SK-N-SH (cell line): ENCODE results near the gene BBS4. TPM values are rescaled to one million over a fixed set of nuclear protein-coding genes. Genes with fewer than 3 reads are reported as not detected.

Experiments
- CTCF ChIA-PET: fragments of 300-600, 350-600 bp; formaldehyde crosslinking; extraction: SDS; loops from one replicate; lab custom pipeline; 2021; lab: Yijun Ruan, JAX
- POLR2A ChIA-PET: fragments of 350-600 bp; sonication (Branson Sonifier 250); formaldehyde crosslinking; extraction: SDS; loops from one replicate; lab custom pipeline; 2020; ENCODE audit warnings: antibody characterized with exemption, inconsistent platforms; lab: Yijun Ruan, JAX
- DNase-seq: peaks from one replicate; pipeline ENCODE4 v3.0.0; 2012
- H2AFZ ChIP-seq: fragments of 200-600 bp; sonication (generic); 2 replicates; pipeline ENCODE4 v1.8.1; 2016; ENCODE audit warnings: antibody characterized with exemption, mild to moderate bottlenecking, low read depth
- H3F3A ChIP-seq: fragments of 200-600 bp; sonication (generic); replicated peaks from 2 replicates; pipeline ENCODE3; 2016; ENCODE audit warnings: antibody characterized with exemption, mild to moderate bottlenecking; ENCODE audit not compliant: insufficient read depth
- H3K27ac ChIP-seq, 2 experiments: fragments of 200-500 bp in 1 of 2; fragments of 200-600 bp in 1 of 2; sonication (Bioruptor generic) in 1 of 2; sonication (generic), shearing (Covaris generic) in 1 of 2; 2 replicates each; pipeline versions ENCODE4 v1.5.1 to v1.6.1; 2014 to 2016; ENCODE audit warnings: low read depth in 2 of 2, inconsistent platforms in 1 of 2, low read length in 1 of 2, mild to moderate bottlenecking in 1 of 2, mixed read lengths in 1 of 2
- H3K27me3 ChIP-seq: fragments of 200-600 bp; sonication (generic), shearing (Covaris generic); 2 replicates; pipeline ENCODE4 v1.6.1; 2016; ENCODE audit warnings: mixed run types; ENCODE audit not compliant: insufficient read depth
- H3K36me3 ChIP-seq, 2 experiments: fragments of 200-500 bp in 1 of 2; fragments of 200-600 bp in 1 of 2; sonication (Bioruptor generic) in 1 of 2; sonication (generic) in 1 of 2; replicated peaks in 1 of 2; 2 replicates each; pipeline versions ENCODE3 to v1.5.1; 2014 to 2016; ENCODE audit warnings: low read length in 1 of 2, mild to moderate bottlenecking in 1 of 2; ENCODE audit not compliant: insufficient read depth in 2 of 2, control insufficient read depth in 1 of 2
- H3K4me1 ChIP-seq, 2 experiments: fragments of 200-500 bp in 1 of 2; fragments of 200-600 bp in 1 of 2; sonication (Bioruptor generic) in 1 of 2; sonication (generic), shearing (Covaris generic) in 1 of 2; 2 replicates each; pipeline versions ENCODE4 v1.5.1 to v1.6.1; 2014 to 2016; ENCODE audit warnings: low read depth in 1 of 2, low read length in 1 of 2, mixed run types in 1 of 2; ENCODE audit not compliant: insufficient read depth in 2 of 2, control insufficient read depth in 1 of 2
- H3K4me2 ChIP-seq: fragments of 200-600 bp; sonication (generic), shearing (Covaris generic); 2 replicates; pipeline ENCODE4 v1.6.1; 2017; ENCODE audit warnings: mixed run types
- H3K4me3 ChIP-seq, 2 experiments: fragments of 200-500 bp in 1 of 2; fragments of 200-600 bp in 1 of 2; sonication (Bioruptor generic) in 1 of 2; sonication (generic), shearing (Covaris generic) in 1 of 2; 2 replicates each; pipeline versions ENCODE4 v1.5.1 to v1.8.1; 2014 to 2016; ENCODE audit warnings: low read depth in 2 of 2, inconsistent platforms in 1 of 2, low read length in 1 of 2, mild to moderate bottlenecking in 1 of 2, mixed read lengths in 1 of 2, moderate library complexity in 1 of 2
- H3K79me2 ChIP-seq: fragments of 200-600 bp; sonication (generic); 2 replicates; pipeline ENCODE4 v1.8.1; 2017; ENCODE audit warnings: mild to moderate bottlenecking; ENCODE audit not compliant: insufficient read depth
- H3K9ac ChIP-seq: fragments of 200-600 bp; sonication (generic); 2 replicates; pipeline ENCODE4 v1.6.1; 2017; ENCODE audit warnings: mixed run types
- H3K9me2 ChIP-seq: fragments of 200-600 bp; sonication (generic); 2 replicates; pipeline ENCODE4 v1.6.1; 2017; ENCODE audit warnings: mixed run types
- H3K9me3 ChIP-seq: fragments of 200-600 bp; sonication (generic); 2 replicates; pipeline ENCODE4 v1.6.1; 2017; ENCODE audit warnings: mixed run types, mild to moderate bottlenecking, moderate library complexity
- H4K20me1 ChIP-seq: fragments of 200-600 bp; sonication (generic); 2 replicates; pipeline ENCODE4 v1.6.1; 2017; ENCODE audit warnings: mild to moderate bottlenecking, mixed run types; ENCODE audit not compliant: insufficient read depth
- CHD2 ChIP-seq: fragments of 150-350 bp; IDR thresholded peaks from 2 replicates; pipeline ENCODE4 v1.6.1; 2018; ENCODE audit warnings: low read length; ENCODE audit not compliant: partially characterized antibody
- ELF1 ChIP-seq: IDR thresholded peaks from 2 replicates; pipeline ENCODE4 v1.4.0; 2012
- EP300 ChIP-seq, 2 experiments: IDR thresholded peaks; 2 replicates each; pipeline versions ENCODE4 v1.4.0 to v1.6.1; 2012; ENCODE audit warnings: borderline replicate concordance in 1 of 2, low read depth in 1 of 2, low read length in 1 of 2
- EZH2phosphoT487 ChIP-seq: fragments of 200-600 bp; sonication (generic); IDR thresholded peaks from 2 replicates; pipeline ENCODE4 v1.6.1; 2017; ENCODE audit warnings: low read depth, mixed run types, mild to moderate bottlenecking, antibody characterized with exemption, moderate library complexity, borderline replicate concordance
- FOSL2 ChIP-seq: IDR thresholded peaks from 2 replicates; pipeline ENCODE4 v1.4.0; 2012; ENCODE audit warnings: low read depth, mild to moderate bottlenecking, moderate library complexity, borderline replicate concordance
- FOXJ3 ChIP-seq: sonication (generic); formaldehyde crosslinking; IDR thresholded peaks from 2 replicates; pipeline ENCODE4 v1.5.1; 2020; ENCODE audit warnings: mild to moderate bottlenecking, missing genetic modification reagents
- FOXM1 ChIP-seq: IDR thresholded peaks from 2 replicates; pipeline ENCODE4 v1.4.0; 2012; ENCODE audit warnings: low read depth, mild to moderate bottlenecking
- GABPA ChIP-seq: IDR thresholded peaks from 2 replicates; pipeline ENCODE4 v1.4.0; 2012; ENCODE audit warnings: low read depth, mild to moderate bottlenecking
- GATA2 ChIP-seq: sonication (generic); formaldehyde crosslinking; IDR thresholded peaks from 2 replicates; pipeline ENCODE4 v1.5.0; 2020; ENCODE audit warnings: mild to moderate bottlenecking, missing genetic modification reagents
- IRF3 ChIP-seq: fragments of 150-350 bp; IDR thresholded peaks from 2 replicates; pipeline ENCODE4 v1.6.1; 2016; ENCODE audit warnings: mild to moderate bottlenecking, low read depth, low read length
- JUND ChIP-seq: IDR thresholded peaks from 2 replicates; pipeline ENCODE4 v1.4.0; 2012
- MEF2A ChIP-seq: IDR thresholded peaks from 2 replicates; pipeline ENCODE4 v1.4.0; 2012; ENCODE audit warnings: low read depth, borderline replicate concordance
- MXI1 ChIP-seq: IDR thresholded peaks from 2 replicates; pipeline ENCODE4 v1.6.1; 2012; ENCODE audit warnings: mild to moderate bottlenecking, low read depth, low read length, improper control_type of control experiment
- NFIC ChIP-seq: IDR thresholded peaks from 2 replicates; pipeline ENCODE4 v1.4.0; 2012; ENCODE audit warnings: borderline replicate concordance
- PBX3 ChIP-seq: IDR thresholded peaks from 2 replicates; pipeline ENCODE4; 2012
- POLR2AphosphoS5 ChIP-seq: IDR thresholded peaks from 2 replicates; pipeline ENCODE4 v1.6.1; 2012; ENCODE audit warnings: low read depth, low read length
- RAD21 ChIP-seq: IDR thresholded peaks from 2 replicates; pipeline ENCODE4 v1.6.1; 2012; ENCODE audit warnings: mild to moderate bottlenecking, low read length
- RCOR1 ChIP-seq: fragments of 150-350 bp; IDR thresholded peaks from 2 replicates; pipeline ENCODE4 v1.6.1; 2017; ENCODE audit warnings: antibody characterized with exemption, low read length
- RFX5 ChIP-seq: IDR thresholded peaks from 2 replicates; pipeline ENCODE4 v1.6.1; 2012; ENCODE audit warnings: mild to moderate bottlenecking, improper control_type of control experiment, low read length
- RXRA ChIP-seq: IDR thresholded peaks from 2 replicates; pipeline ENCODE4 v1.4.0; 2012; ENCODE audit warnings: low read depth, mild to moderate bottlenecking, borderline replicate concordance
- SIN3A ChIP-seq: IDR thresholded peaks from 2 replicates; pipeline ENCODE4 v1.6.1; 2012; ENCODE audit warnings: low read depth, mild to moderate bottlenecking, low read length, moderate library complexity, borderline replicate concordance
- TAF1 ChIP-seq: IDR thresholded peaks from 2 replicates; pipeline ENCODE4 v1.6.1; 2012; ENCODE audit warnings: low read depth, mild to moderate bottlenecking, low read length, moderate library complexity, borderline replicate concordance
- TCF12 ChIP-seq: IDR thresholded peaks from 2 replicates; pipeline ENCODE4 v1.4.0; 2012
- TEAD4 ChIP-seq: IDR thresholded peaks from 2 replicates; pipeline ENCODE4 v1.4.0; 2012; ENCODE audit warnings: mild to moderate bottlenecking, borderline replicate concordance; ENCODE audit not compliant: insufficient read depth
- USF1 ChIP-seq: IDR thresholded peaks from 2 replicates; pipeline ENCODE4 v1.4.0; 2012; ENCODE audit warnings: low read depth, borderline replicate concordance
- USF2 ChIP-seq: fragments of 150-350 bp; IDR thresholded peaks from 2 replicates; pipeline ENCODE4 v1.6.1; 2017; ENCODE audit warnings: antibody characterized with exemption, low read length, low read depth, borderline replicate concordance
- YY1 ChIP-seq: IDR thresholded peaks from 2 replicates; pipeline ENCODE4 v1.4.0; 2012; ENCODE audit warnings: low read depth, mild to moderate bottlenecking
- ZBTB33 ChIP-seq: IDR thresholded peaks from 2 replicates; pipeline ENCODE4 v1.4.0; 2012; ENCODE audit warnings: low read depth, borderline replicate concordance
- whole genome bisulfite sequencing: methylation state at CpG from one replicate; pipeline ENCODE4 v1.1.6; 2017; ENCODE audit warnings: low lambda C conversion rate; 5-methylcytosine and 5-hydroxymethylcytosine counted together
- polyA plus RNA-seq, 3 experiments: library from polyadenylated mRNA; depleted of rRNA; stranded (reverse); fragments of >200 nt; gene quantifications; 2 replicates each; pipeline ENCODE4 v1.2.3, GENCODE V29; 2012

The BBS4 gene
- 18.5 and 27.8 TPM in 2 replicates for polyA plus RNA-seq (2012; rRNA removed)
- polyA plus RNA-seq (2012; cell fraction: cytosol; rRNA removed) = 19.1 and 19.8 TPM in 2 replicates
- 50.5 and 66.5 TPM in 2 replicates for polyA plus RNA-seq (2012; cell fraction: nucleus; rRNA removed)

GRCh38 chr15:72685925-72686794, at the start of gene BBS4, which contains the start of gene HIGD2B:
TSS of gene BBS4 (plus strand) at chr15:72686207. CDS start at chr15:72686228, 21 bp downstream.
TSS of gene HIGD2B (minus strand) at chr15:72686182. CDS start at chr15:72676374, 9,808 bp downstream.
- Histone ChIP-seq H3F3A (peaks cover 17% of the 10 kb centered on the region), H3K4me1 (peaks cover 3 to 5% of the 10 kb centered on the region in 2 experiments; a peak in 3 of 4 replicates), H3K36me3 (no peaks in the 10 kb centered on the region), H3K79me2 (peaks cover 31% of the 10 kb centered on the region), H3K4me2 (peak within 1 kb of the TSS; percentile 78), H2AFZ (peak within 1 kb of the TSS; percentile 98), H3K9me2 (no peaks in the 10 kb centered on the region), H3K27me3 (no peaks in the 10 kb centered on the region; the same call in 1 of the 2 replicates), H3K4me3 (peak within 1 kb of the TSS; percentile 70 to 77), H3K9me3 (no peaks in the 10 kb centered on the region), H4K20me1 (no peaks in the 10 kb centered on the region; the same call in 1 of the 2 replicates), H3K27ac (peak within 1 kb of the TSS; percentile 87 to 93), H3K9ac (peak within 1 kb of the TSS; percentile 72)
- peak; percentile 81 for DNase-seq
- WGBS = under 1% methylated on average over 23 of the region's 49 CpGs
- ChIA-PET POLR2A (interaction anchor here (0.9 kb wide), 2 partner anchors 12 to 15 kb away, joined by 3 to 5 read pairs; no protein-coding TSS in a partner anchor), CTCF (interaction anchor here (1.1 to 2.1 kb wide), 7 partner anchors 15 to 112 kb away, joined by 3 to 10 read pairs (median 3); no protein-coding TSS in a partner anchor)
- no peak for TF ChIP-seq IRF3
- TF ChIP-seq USF2 = no peak
- no peak for TF ChIP-seq FOXJ3 (CRISPR knock-in tag)
- peak; percentile 66 for TF ChIP-seq CHD2
- no peak for TF ChIP-seq RFX5
- peak; percentile 94 for TF ChIP-seq POLR2AphosphoS5
- TF ChIP-seq PBX3 = no peak
- no peak for TF ChIP-seq EP300 (IDR thresholded peaks at IDR 0.05; ENCODE audit: borderline replicate concordance in 1 of 2, low read depth in 1 of 2, low read length in 1 of 2)
- peak; percentile 90 for TF ChIP-seq ELF1
- TF ChIP-seq TEAD4 = no peak
- TF ChIP-seq FOSL2 = no peak
- TF ChIP-seq GABPA = peak; percentile 90
- no peak for TF ChIP-seq RXRA
- no peak for TF ChIP-seq EZH2phosphoT487
- TF ChIP-seq NFIC = no peak; the same call in 1 of the 2 replicates
- TF ChIP-seq TAF1 = peak; percentile 96
- TF ChIP-seq MXI1 = peak; percentile 70
- 0 out of 2 replicates have a peak, but pooled peaks have one; percentile 65 for TF ChIP-seq SIN3A
- TF ChIP-seq RCOR1 = peak; percentile 39; the same call in 1 of the 2 replicates
- no peak for TF ChIP-seq FOXM1
- 0 out of 2 replicates have a peak, but pooled peaks have one; percentile 13 for TF ChIP-seq USF1
- TF ChIP-seq GATA2 (CRISPR knock-in tag) = no peak
- no peak for TF ChIP-seq TCF12
- no peak for TF ChIP-seq MEF2A
- TF ChIP-seq YY1 = peak; percentile 87
- no peak for TF ChIP-seq JUND
- TF ChIP-seq RAD21 = no peak
- no peak for TF ChIP-seq ZBTB33
